ENCODE results near the gene PGGT1B.
A peak's percentile ranks its signal among the peaks of the same experiment; 100 is the strongest.

PGGT1B gene

GRCh38 chr5:115180165-115180709 is 82.4 kb downstream of the PGGT1B start:
- no peak for DNase-seq (ENCODE audit: low read depth in 2 of 2)

GRCh38 chr5:115179394-115180164 is 83.1 kb downstream of the PGGT1B start:
- DNase-seq (ENCODE audit: low read depth in 2 of 2): no peak

- no peak for DNase-seq (ENCODE audit: low read depth in 2 of 2)
These were observed 83.7 kb downstream of the PGGT1B start for GRCh38 chr5:115179030-115179393.

DNA sequence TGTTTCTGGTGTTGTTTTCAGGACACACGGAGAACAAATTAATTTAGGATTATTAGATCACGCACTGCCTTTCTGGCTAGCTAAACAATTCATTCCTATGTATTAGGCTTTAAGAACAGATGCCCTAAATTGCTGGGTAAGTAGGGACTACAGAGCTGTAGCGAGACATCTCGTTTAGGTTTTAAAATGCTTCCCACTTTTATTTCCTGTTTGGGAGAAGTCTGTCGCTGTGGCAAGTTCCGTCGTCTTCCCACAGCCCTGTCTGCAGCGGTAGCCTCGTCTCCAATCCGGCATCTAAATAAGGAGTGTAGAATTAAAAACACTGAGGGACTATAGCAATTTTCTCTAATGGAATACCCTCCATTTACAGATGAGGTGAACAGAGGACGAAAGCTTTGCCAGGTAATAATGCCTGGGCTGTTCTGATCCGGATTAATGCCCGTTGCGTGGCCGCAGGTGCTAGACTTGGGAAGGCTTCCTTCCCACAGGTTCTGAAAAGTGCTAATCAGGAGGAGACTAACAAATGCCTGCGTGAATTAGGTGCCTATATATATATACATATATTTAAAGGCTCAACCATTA is 91.7 kb downstream of the PGGT1B start:
- DNase-seq (ENCODE audit: low read depth in 2 of 2): no peak

DNA sequence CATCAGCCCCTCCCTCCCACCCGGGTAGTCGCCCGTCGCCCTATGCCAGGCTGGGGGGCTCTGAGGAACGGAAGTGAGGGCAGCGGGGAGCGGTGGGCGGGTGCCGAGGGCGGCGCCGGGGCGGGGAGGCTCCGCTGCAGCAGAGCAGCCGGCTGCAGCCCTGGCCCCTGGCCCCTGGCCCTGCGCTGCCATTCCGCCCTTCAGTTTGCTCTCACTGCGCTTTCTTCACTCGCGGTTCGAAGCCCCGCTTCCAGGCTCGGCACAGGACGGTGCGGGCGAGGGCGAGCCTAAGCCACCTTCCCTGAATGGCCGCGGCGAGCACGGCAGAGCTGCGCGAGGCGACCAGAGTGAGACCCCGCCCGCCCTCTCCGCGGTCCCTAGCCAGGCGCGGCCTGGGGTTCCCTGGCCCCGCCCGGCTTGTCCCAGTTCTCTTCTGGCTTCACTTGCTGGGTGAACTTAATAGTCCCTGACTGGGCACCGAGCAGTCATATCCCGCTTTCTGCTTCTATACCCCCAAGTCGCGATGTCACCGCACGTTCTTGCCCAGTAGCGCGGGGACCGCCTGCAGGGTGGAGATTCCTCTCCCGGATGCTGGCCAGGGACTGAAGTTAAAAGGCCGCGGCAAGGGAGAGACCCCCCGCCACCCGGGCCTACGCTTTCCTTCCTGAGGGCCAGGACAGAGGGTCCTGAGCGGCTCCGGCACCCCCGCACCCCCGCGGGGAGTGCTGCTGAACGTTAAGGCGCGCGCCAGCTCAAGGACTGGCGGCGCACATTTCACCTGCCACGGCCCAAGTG is 92.3 kb downstream of the PGGT1B start:
- no peak for DNase-seq (ENCODE audit: low read depth in 2 of 2)

- DNase-seq (ENCODE audit: low read depth in 2 of 2): peak; percentile 91 to 92
These were observed 93.1 kb downstream of the PGGT1B start, which contains the start of gene TRIM36 for GRCh38 chr5:115169487-115170133. TSS of gene TRIM36 (minus strand) at chr5:115169908. CDS start at chr5:115169634, 274 bp downstream.

DNA sequence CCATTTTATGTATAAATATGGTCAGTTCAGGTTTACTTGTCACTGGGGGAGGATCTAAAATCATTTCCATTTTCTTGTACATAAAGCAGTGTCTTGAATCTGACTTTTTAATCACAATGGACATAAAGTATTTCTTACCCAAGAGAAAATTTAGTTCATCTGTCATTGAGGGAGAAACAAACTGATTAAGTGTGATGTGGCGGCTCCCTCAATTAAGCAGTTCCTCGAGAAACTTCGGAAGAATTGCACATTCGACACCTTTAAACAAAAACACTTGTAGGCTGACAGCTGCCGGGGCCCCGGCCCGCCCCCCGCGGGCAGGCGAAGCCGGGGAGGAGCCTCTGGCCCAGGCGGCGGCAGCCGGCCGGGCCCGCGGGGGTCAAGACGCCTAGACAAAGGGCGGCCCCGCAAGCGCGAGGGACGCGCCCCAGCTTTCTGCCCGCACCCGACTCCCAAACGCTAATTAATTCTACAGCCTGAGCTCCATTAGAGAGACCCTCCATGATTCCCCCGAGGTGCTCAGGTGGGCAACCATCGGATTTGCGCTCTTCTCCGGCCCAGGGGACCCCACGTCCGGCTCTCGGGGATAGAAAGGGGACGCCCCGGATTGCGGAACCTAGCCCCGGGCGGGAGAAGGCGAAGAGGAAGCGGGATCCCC is 93.7 kb downstream of the PGGT1B start:
- no peak for DNase-seq (ENCODE audit: low read depth in 2 of 2)

DNA sequence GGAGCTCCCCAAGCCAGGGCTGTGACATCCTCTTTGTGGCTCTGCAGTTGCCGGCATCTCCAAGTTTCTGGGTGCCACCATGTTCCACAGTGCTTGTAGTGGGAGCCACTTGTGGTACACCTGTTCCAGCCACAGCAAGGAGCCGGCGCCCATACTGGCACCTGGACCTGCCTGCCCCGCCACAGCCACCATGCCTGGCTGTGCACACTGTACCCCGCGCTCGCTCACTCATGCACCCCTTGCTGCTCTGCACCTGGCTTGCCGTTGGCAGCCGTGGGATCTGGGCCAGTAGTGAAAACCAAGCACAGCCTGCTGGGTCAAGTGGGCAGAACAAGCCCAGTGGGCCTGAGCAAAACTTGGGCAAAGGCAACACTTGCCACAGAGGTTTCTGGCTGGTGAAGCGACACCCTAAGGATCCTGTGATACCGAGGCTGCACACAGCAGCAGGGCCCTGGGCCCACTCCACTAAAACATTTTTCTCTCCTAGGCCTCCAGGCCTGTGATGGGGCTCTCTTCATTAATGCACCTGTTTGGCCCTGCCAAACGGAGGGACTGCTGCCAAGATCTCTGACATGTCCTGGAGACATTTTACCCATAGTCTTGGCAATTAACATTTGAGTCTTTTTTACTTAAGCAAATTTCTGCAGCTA is 95.8 kb downstream of the PGGT1B start:
- no peak for DNase-seq (ENCODE audit: low read depth in 2 of 2)

- no peak for DNase-seq (ENCODE audit: low read depth in 2 of 2)
These were observed 96.9 kb downstream of the PGGT1B start for GRCh38 chr5:115165790-115166189.

GRCh38 chr5:115160975-115161475 is 101.7 kb downstream of the PGGT1B start:
- DNase-seq (ENCODE audit: low read depth in 2 of 2): no peak
